ENCODE measurements around the gene IFT88.

Gene IFT88

GRCh38 chr13:20579191-20579590, 12.2 kb downstream of the IFT88 start:
- TF ChIP-seq CTCF (conservative IDR thresholded peaks at IDR 0.05) (no peak), ZFX (IDR thresholded peaks at IDR 0.05) (no peak)
- H3K27ac ChIP-seq = no peak overlapping the region

- H3K27ac ChIP-seq = no peak overlapping the region
- TF ChIP-seq ZFX (IDR thresholded peaks at IDR 0.05) (no peak), CTCF (conservative IDR thresholded peaks at IDR 0.05) (no peak)
Observed at GRCh38 chr13:20580257-20580656, 13.3 kb downstream of the IFT88 start.

- H3K27ac ChIP-seq = no peak overlapping the region
- no peak for TF ChIP-seq CTCF (conservative IDR thresholded peaks at IDR 0.05)
- no peak for TF ChIP-seq ZFX (IDR thresholded peaks at IDR 0.05)
Observed at GRCh38 chr13:20582026-20582425, 15.1 kb downstream of the IFT88 start.

- H3K27ac ChIP-seq = no peak overlapping the region
- no peak for TF ChIP-seq ZFX (IDR thresholded peaks at IDR 0.05)
- TF ChIP-seq CTCF (conservative IDR thresholded peaks at IDR 0.05) = no peak
Observed at GRCh38 chr13:20583803-20584293, 16.9 kb downstream of the IFT88 start.

- TF ChIP-seq ZFX (IDR thresholded peaks at IDR 0.05) = no peak
- TF ChIP-seq CTCF (conservative IDR thresholded peaks at IDR 0.05) = no peak
- H3K27ac ChIP-seq = no peak overlapping the region
Observed at GRCh38 chr13:20585371-20585770, 18.4 kb downstream of the IFT88 start.

DNA sequence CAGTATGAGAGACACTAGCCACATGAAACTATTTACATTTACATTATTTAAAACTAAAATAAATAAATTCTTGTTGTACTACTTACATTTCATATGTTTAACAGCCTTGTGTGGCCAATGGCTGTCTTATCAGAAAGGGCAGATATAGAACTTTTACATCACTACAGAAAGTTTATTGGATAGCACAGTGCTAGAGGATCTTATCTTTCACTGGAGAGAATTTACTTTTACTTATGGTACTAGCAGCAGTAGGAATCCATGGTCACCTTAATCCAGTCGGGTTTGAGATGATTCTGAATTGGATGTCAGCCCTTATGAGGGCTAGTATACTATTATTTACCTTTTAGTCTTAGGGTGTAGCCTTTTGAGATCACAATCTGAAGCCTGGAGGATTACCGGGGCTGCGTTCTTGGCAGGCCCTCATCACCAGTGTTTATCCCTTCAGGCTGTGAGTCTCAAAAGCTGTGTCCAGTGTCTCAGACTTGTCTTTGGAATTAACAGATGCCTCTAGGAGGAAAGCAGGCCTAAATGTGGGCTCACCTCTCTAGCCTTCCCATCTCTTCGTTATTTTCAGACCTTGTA, 21.7 kb downstream of the IFT88 start:
- H3K27ac ChIP-seq = no peak overlapping the region
- TF ChIP-seq CTCF (conservative IDR thresholded peaks at IDR 0.05) (no peak), ZFX (IDR thresholded peaks at IDR 0.05) (no peak)

DNA sequence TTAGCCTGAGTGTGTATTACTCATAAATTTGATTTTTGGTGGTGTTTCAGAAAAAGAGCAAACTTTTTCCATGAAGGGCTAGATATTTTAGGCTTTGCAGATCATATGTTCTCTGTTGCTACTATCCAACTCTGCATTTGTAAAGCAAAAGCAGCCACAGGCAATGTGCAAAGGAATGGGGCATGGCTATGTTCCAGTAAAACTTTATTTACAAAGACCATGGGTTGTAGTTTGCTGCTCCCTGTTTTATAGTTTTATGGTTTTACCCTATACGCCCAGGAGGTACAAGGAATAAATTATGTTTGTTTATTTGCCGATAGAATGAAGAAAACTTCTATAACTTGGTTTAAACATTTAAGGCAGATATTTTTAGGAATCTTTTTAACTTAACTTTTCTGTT, 23.6 kb downstream of the IFT88 start:
- no peak for TF ChIP-seq ZFX (IDR thresholded peaks at IDR 0.05)
- TF ChIP-seq CTCF (conservative IDR thresholded peaks at IDR 0.05) = no peak

More for the DNA sequence above, 23.6 kb downstream of the IFT88 start:
- H3K27ac ChIP-seq = no peak overlapping the region

All from C4-2B (cell line).